OCI-LY3 (cell line): ENCODE results near the gene CHMP6.

Experiments
- EZH2phosphoT487 ChIP-seq: fragments of 200-600 bp; shearing (Covaris generic); IDR thresholded peaks from 2 replicates; pipeline ENCODE4 v1.6.1; 2018; ENCODE audit warnings: antibody characterized with exemption, mixed run types, low read depth
- TF ChIP-seq, protein P1 (sequence below): fragments of 200-600, 300-600 bp; sonication (generic); IDR thresholded peaks from 2 replicates; pipeline ENCODE4 v1.5.1; 2014; ENCODE audit warnings: antibody characterized with exemption, low read length, low read depth

- TF ChIP-seq, protein P1, sequence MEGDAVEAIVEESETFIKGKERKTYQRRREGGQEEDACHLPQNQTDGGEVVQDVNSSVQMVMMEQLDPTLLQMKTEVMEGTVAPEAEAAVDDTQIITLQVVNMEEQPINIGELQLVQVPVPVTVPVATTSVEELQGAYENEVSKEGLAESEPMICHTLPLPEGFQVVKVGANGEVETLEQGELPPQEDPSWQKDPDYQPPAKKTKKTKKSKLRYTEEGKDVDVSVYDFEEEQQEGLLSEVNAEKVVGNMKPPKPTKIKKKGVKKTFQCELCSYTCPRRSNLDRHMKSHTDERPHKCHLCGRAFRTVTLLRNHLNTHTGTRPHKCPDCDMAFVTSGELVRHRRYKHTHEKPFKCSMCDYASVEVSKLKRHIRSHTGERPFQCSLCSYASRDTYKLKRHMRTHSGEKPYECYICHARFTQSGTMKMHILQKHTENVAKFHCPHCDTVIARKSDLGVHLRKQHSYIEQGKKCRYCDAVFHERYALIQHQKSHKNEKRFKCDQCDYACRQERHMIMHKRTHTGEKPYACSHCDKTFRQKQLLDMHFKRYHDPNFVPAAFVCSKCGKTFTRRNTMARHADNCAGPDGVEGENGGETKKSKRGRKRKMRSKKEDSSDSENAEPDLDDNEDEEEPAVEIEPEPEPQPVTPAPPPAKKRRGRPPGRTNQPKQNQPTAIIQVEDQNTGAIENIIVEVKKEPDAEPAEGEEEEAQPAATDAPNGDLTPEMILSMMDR = no peak
- no peak for TF ChIP-seq EZH2phosphoT487
These were observed 9.1 kb upstream of the CHMP6 start for GRCh38 chr17:80982426-80982974.
